GM12878 (cell line): ENCODE measurements around the gene PLD4.
"Not testable (repeated sequence)": the region's sequence is repeated elsewhere in the genome, so short reads cannot be mapped to it uniquely, and the experiment has no call there.

Source experiments
- CEBPZ ChIP-seq: fragments of 150-350 bp; IDR thresholded peaks from 2 replicates; pipeline ENCODE4 v1.6.1; 2016; ENCODE audit warnings: low read depth, low read length
- CTCF ChIP-seq, 3 experiments: IDR thresholded peaks in 2 of 3; conservative IDR thresholded peaks in 1 of 3; 2 replicates each; pipeline ENCODE4 v1.5.1; 2011; ENCODE audit warnings: low read depth in 3 of 3, low read length in 3 of 3, mild to moderate bottlenecking in 3 of 3, control low read depth in 2 of 3, moderate library complexity in 2 of 3, inconsistent platforms in 1 of 3, mixed read lengths in 1 of 3; ENCODE audit not compliant: control insufficient read depth in 2 of 3, insufficient read depth in 1 of 3; ENCODE audit errors: extremely low read depth in 1 of 3
- ELK1 ChIP-seq: IDR thresholded peaks from 2 replicates; pipeline ENCODE4 v1.6.1; 2012; ENCODE audit warnings: low read depth, low read length, improper control_type of control experiment
- EZH2 ChIP-seq: IDR thresholded peaks from 2 replicates; pipeline ENCODE4 v1.6.1; 2012; ENCODE audit warnings: low read depth, mild to moderate bottlenecking, control low read depth, inconsistent platforms, low read length, borderline replicate concordance; ENCODE audit not compliant: control insufficient read depth
- FOS ChIP-seq: IDR thresholded peaks from 3 replicates; pipeline ENCODE4 v1.6.1; 2011; ENCODE audit warnings: borderline replicate concordance; ENCODE audit not compliant: insufficient read length; ENCODE audit errors: extremely low read depth
- KDM1A ChIP-seq: fragments of 200-600 bp; sonication (generic); IDR thresholded peaks from 2 replicates; pipeline ENCODE4 v1.6.1; 2016; ENCODE audit warnings: borderline replicate concordance
- POLR2AphosphoS5 ChIP-seq: IDR thresholded peaks from 2 replicates; pipeline ENCODE4 v1.6.1; 2011; ENCODE audit warnings: mild to moderate bottlenecking, low read length, inconsistent platforms
- TCF7 ChIP-seq: IDR thresholded peaks from 2 replicates; pipeline ENCODE4 v1.6.1; 2014; ENCODE audit warnings: antibody characterized with exemption, borderline replicate concordance
- YBX1 ChIP-seq: fragments of 450-650 bp; IDR thresholded peaks from 2 replicates; pipeline ENCODE4 v1.6.1; 2016; ENCODE audit warnings: antibody characterized with exemption
- TF ChIP-seq, protein P1 (sequence below): IDR thresholded peaks from 2 replicates; pipeline ENCODE4 v1.6.1; 2012; ENCODE audit warnings: mild to moderate bottlenecking, low read depth, low read length

DNA sequence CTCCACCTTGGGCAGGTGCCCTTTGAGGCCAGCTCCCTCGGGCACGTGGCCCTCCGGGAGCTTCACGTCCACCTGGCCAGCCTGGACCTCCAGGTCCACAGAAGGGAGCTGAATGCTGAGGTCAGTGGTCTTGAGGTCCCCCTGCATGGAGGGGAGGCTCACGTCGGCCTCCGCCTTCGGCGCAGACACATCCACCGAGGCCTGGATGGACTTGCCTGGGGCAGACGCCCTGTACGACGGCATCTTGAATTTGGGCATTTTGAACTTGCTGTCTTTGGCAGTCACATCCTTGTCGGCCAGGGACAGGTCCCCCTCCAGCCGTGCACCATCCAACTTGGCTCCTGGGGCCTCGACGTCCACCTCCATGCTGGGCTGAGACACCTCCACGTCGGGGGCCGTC, 20.6 kb downstream of the PLD4 start:
- TF ChIP-seq POLR2AphosphoS5; KDM1A; EZH2; CTCF (IDR thresholded peaks at IDR 0.05 in 2 of 3, conservative IDR thresholded peaks at IDR 0.05 in 1 of 3; ENCODE audit: control insufficient read depth in 2 of 3, extremely low read depth in 1 of 3, insufficient read depth in 1 of 3, low read depth in 3 of 3, low read length in 3 of 3); TCF7; ELK1; CEBPZ; YBX1; FOS: not testable (repeated sequence)
- TF ChIP-seq, protein P1, sequence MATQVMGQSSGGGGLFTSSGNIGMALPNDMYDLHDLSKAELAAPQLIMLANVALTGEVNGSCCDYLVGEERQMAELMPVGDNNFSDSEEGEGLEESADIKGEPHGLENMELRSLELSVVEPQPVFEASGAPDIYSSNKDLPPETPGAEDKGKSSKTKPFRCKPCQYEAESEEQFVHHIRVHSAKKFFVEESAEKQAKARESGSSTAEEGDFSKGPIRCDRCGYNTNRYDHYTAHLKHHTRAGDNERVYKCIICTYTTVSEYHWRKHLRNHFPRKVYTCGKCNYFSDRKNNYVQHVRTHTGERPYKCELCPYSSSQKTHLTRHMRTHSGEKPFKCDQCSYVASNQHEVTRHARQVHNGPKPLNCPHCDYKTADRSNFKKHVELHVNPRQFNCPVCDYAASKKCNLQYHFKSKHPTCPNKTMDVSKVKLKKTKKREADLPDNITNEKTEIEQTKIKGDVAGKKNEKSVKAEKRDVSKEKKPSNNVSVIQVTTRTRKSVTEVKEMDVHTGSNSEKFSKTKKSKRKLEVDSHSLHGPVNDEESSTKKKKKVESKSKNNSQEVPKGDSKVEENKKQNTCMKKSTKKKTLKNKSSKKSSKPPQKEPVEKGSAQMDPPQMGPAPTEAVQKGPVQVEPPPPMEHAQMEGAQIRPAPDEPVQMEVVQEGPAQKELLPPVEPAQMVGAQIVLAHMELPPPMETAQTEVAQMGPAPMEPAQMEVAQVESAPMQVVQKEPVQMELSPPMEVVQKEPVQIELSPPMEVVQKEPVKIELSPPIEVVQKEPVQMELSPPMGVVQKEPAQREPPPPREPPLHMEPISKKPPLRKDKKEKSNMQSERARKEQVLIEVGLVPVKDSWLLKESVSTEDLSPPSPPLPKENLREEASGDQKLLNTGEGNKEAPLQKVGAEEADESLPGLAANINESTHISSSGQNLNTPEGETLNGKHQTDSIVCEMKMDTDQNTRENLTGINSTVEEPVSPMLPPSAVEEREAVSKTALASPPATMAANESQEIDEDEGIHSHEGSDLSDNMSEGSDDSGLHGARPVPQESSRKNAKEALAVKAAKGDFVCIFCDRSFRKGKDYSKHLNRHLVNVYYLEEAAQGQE, result not testable (repeated sequence)
